Stimulated activated CD8-positive, alpha-beta memory T cell treated with anti-CD3 and anti-CD28 coated beads, Interleukin-7, amount 100 ng/mL, for 48 hours (primary cell): ENCODE data around the gene NDUFA7.
"Not testable (repeated sequence)": the region's sequence is repeated elsewhere in the genome, so short reads cannot be mapped to it uniquely, and the experiment has no call there.

Experiments
- DNase-seq, 2 donors: peaks; one replicate each; pipeline ENCODE4 v3.0.0-alpha.2; 2020; ENCODE audit warnings: low read depth in 1 of 2; ENCODE audit errors: extremely low read depth in 1 of 2

The NDUFA7 gene

DNA sequence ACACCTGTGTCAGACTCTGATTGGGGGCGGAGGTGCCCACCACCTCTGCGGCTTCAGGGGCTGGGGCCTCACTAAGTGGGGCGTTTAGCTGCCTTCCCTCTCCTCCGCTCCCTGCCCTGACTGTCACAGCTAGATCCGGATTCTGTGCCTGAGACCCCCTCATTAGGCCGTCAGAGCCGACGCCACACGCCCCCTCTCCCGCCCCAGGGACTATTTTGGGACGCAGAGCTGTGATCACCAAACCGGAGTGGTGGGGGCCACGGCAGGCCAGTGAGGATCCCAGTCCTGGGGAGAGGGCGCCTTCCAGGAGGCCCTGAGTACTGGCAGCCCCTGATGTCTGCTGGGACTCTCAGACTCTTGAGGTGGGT, 21.1 kb upstream of the NDUFA7 start:
- no peak for DNase-seq

- DNase-seq: not testable (repeated sequence)
Measured at GRCh38 chr19:8341504-8341903, 20.3 kb upstream of the NDUFA7 start.

DNA sequence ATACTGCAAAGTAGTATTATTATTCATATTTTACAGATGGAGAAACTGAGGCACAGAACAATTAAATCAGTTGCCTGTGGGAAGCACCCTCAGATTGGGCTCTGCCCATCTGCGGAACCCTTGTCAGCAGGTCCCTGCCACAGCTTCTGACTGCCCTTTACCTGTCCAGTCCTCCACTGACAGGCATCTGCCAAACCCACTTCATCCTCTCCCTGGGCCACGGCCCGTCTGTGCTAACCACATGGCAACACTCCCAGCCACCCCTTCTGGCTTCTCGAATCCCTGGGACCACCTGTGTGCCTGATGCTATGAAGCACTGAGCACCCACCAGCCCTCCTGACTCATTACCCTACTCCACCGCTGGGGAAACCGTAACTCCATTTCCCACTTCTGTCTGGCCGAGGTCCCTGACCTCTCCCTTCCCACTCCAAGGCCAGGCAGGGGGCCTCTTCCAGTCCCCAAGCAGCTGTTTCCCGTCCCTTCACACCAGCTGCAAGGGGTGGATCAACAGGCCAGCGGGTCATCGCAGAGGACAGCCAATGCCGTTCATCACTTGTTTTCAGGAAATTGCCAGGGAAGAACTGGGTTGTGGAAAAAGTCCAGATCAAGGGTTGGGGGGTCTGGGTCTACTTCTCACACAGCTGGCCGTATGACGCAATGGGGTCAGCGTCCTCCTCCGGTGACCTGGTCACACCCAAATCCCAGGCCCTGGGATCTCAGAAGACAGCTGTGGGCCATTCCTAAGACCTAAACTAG, 19.3 kb upstream of the NDUFA7 start:
- no peak for DNase-seq

DNA sequence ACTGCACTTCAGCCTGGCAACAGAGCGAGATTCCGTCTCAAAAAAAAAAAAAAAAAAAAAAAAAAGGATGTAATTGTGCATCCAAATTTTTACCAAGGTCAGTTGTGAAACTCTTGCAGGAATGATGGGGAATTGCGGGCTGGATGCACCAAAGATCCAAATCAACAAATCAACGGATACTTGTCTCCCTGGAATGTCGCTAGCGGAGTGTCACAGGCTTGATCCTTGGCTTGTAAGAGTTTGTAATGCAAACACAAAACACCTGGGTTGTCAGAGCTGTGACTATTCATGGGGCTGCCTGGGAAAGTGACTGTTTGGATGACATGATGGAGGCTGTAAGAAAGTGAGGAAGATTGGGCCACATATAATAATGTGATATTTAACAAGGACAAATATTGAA, 17.7 kb upstream of the NDUFA7 start:
- no peak for DNase-seq

DNA sequence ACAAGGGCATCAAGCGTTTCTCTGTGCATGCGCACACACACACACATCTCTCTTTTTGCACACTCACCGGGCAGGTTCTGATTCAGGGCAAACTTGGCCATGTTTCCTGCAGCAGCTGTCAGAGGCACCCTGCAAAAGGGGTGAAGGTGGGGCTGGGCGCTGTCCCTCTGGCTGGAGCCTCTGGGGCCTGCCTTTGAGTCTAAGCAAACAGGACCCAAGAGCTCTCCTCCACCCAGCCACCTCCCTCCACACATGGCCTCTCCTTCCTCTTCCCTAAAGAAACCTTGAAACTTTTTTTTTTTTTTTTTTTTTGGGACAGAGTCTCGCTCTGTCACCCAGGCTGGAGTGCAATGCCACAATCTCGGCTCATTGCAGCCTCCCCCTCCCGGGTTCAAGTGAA, 16.6 kb upstream of the NDUFA7 start:
- no peak for DNase-seq

DNA sequence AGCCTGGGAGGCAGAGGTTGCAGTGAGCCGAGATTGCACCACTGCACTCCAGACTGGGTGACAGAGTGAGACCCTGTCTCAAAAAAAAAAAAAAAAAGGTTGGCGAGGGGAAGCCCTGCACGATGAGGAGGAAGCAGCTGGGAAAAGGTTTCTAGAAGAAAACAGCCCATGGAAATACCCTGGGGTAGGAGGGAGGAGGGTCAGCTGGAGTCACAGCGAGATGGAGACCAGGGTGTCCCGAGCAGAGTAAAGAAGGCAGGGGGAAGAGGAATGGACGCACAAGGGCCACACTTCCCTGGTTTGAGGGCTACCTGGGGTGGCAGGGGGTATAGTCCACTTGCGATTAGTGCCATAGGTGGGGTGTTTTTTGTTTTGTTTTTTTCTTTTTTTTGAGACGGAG, 15.5 kb upstream of the NDUFA7 start:
- DNase-seq: no peak

DNA sequence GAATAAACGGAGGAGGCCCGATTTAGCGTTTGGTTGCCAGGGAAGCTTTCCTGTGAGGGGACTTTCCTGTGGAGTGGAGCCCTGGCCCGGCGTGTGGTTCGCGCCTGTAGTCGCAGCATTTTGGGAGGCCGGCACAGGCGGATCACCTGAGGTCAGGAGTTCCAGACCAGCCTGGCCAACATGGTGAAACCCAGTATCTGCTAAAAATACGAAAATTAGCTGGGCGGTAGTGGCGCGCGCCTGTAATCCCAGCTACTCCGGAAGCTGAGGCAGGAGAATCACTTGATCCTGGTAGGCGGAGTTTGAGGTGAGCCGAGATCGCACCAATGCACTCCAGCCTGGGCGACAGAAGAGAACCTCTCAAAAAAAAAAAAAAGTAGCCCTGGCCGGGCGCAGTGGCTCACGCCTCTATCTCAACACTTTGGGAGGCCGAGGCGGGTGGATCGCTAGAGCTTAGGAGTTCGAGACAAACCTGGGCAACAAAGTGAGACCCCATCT, 14.9 kb upstream of the NDUFA7 start:
- DNase-seq: no peak

GRCh38 chr19:8335343-8336071, 14.3 kb upstream of the NDUFA7 start:
- no peak for DNase-seq

DNA sequence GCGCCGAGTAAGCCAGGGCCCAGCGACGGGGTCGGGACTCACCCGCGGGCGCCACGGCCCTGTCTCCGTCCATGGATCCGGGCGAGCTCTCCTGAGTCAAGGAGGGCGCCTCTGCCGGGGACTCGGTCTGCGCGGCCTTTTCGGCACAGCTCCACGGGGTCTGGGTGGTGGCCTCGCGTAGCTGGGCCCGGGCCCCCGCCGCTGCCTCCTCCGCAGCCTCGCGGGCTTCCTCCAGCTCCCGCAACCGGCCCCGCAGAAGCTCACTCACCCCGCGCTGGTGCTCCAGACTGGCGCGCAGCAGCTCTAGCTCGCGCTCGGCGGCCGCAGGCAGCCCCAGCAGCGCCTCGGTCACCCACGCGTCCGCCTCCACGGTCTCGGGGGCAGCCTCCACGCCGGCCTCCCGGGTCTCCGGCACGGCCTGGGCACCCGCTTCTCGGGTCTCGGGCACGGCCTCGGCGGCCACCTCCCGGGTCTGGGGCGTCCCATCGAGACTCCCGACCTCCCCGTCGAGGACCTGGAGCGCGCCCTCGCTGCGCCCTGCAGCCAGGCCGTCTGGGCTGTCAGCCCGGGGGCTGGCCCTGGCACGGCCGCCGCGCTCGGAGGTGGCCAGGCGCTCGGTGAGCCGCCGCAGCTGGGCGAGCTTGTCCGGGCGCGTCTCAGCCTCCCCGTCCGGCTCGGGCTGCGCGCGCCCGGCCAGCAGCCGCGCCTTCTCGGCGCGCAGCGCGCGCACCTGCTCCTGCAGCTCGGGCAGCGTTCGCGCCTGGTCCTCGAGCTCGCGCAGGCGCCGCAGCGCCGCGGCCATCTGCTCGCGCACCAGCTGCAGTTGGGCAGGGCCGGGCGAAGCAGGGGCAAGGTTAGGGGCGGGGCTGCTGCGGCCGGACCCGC, 13.5 kb upstream of the NDUFA7 start:
- DNase-seq: no peak

GRCh38 chr19:8333767-8334457, 12.7 kb upstream of the NDUFA7 start:
- no peak for DNase-seq

DNA sequence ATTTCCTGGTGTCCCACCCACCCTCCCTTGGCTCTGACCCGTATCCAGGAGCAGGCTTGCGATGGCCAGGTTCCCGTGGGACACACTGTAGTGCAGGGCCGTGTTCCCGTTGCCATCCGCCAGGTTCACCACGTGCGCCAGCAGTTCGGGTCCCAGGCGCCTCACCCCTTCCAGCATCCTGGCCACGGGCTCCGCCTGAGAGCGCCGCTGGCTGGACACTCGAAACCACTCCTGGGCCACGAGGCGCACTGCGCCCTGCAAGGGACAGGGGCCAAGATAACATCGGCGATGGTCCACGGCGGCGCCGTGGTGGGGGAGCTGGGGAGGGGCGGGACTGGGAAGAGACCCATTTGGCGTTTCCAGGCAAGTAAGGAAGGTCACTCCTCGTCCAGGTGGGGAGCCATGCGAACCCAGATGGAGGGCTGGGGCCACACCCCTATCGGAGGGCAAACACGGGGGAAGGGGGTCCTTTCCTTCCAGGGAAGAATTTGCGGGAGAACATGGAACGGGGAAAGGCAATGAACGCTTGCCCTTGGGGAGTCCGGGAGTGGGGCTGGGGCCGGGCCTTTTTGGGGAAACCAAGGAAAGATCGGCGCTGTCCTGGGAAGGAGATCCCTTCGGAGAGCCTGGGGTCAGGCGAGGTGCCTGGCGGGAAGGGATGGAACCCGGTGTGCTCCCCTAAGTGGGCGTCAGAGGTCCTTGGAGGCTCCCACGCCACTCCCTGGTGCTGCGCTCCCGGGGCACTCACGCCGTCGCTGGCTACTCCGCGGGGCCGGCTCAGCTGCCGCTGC, 12.0 kb upstream of the NDUFA7 start:
- DNase-seq: no peak

DNA sequence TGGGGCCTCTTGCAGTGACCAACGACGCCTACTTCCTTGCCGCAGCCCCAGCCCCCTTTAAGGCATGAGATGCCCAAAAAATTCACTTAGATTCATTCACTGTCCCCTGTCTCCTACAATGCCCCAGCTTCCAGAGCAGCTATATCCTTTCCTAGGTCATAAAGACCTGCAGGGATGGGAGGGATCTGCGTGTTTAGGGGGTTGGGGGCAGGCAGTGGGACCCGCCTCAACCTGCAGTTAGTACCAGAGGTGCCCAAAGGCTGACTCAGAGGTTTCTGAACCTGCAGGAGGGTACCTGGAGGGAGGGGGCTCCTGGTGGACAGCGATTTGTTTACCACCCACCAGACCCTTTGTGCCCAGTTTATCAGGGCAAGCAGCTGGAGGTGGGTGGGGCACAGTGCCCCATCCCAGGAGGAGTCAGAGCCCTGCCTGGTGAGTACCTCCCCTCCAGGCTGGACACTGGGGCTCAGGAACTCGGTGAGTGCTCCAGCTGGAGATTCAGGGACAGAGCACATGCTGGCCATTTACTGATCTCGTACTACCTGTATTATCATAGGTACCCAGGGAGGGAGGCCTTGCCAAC, 10.2 kb upstream of the NDUFA7 start:
- DNase-seq: no peak

DNA sequence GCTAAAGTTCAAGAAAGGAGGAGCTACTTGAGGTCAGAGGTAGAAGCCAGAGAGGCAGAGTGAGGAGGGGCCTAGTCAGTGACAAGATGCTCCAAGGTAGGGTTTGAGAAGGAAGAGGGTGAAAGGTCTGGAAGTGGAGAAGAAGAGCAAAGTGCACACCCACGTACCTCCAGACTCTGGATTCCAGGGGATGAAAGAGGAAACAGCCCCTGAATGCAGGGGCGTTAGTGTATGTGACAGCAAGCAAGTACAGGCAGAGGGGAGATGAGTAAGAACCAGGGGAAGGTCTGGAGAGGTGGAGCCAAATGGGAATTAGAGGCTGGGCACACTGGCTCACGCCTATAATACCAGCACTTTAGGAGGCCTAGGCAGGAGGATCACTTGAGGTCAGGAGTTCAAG, 8.8 kb upstream of the NDUFA7 start:
- DNase-seq: no peak

DNA sequence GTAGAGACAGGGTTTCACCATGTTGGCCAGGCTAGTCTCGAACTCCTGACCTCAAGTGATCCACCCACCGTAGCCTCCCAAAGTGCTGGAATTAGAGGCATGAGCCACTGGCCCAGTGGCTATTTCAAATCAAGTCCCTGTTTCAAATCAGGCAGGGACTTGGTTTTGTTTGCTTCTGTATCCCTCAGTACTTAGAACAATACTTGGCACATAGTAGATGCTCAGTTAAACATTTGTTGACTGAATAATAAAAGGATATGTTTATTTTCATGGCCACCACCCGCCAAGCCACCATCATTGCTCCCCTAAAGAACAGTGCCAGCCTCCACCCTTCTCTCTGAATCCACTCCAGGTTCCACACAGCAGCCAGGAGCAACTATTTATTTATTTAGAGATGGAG, 4.3 kb upstream of the NDUFA7 start:
- no peak for DNase-seq

DNA sequence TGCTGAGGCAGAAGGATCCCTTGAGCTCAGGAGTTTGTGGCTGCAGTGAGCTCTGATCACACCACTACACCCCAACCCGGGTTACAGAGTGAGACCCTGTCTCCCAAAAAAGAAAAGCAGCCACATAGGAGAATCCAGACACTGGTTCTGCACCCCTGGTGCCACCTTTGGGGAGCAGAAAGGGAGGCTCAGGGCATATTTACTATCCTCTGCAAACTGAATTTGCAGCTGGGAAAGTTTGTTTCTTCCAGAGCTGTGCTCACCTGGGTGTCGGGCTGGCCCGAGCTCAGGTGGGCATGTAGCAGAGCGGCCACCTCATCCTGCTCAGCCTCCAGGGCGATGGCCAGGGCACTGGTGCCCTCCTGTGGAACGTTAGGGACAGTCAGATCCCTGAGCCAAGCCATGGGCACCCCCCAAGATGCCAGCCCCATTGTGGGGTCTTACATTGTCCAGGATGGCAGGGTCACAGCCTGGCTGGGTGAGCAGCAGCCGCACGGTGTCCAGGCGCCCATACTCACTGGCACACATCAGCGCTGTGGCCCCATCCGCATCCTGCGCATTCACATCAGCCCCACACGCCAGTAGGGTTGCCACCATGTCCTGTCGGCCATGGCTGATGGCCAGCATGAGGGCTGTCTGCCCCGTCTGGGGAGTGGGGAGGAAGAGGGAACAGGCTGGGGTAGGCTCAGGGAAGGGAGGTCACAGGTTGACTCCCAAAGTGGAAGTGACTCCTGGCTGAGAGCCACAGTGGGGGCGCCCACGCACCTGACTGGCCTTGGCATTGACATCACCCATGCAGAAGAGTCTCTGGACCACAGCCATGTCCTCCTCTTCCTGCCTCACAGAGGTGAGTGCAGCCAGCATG, 3.2 kb upstream of the NDUFA7 start:
- DNase-seq: no peak

DNA sequence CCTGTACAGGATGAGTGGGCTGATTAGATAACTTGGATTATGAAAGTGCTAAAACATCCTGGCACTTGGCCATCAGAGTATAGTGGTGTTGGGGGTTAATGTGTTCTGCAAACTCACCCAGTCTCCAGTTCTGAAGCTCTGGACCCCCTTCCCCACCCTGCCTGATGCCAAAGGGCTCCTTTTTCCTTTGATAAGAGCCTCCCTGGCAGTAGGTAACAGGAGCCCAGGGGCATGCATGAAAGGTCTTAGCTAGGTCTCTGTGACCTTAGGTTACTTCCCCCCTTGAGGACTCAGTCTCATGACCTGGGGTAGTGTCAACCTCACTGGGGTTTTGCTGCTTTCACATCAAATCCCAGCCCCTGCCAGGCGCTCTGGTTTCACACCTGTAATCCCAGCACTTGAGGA, 2.6 kb upstream of the NDUFA7 start:
- no peak for DNase-seq

GRCh38 chr19:8322638-8322997, 1.4 kb upstream of the NDUFA7 start:
- DNase-seq: no peak

- DNase-seq: no peak
Measured at GRCh38 chr19:8321986-8322637, 937 bp upstream of the NDUFA7 start.
